Measurements from ENCODE around the gene PLEKHN1.
"Not testable (repeated sequence)": the region's sequence is repeated elsewhere in the genome, so short reads cannot be mapped to it uniquely, and the experiment has no call there.

Gene PLEKHN1

GRCh38 chr1:942864-943533, 23.3 kb upstream of the PLEKHN1 start:
- DNase-seq, result peak; percentile 87

- no peak for DNase-seq
These were observed 22.5 kb upstream of the PLEKHN1 start for GRCh38 chr1:943545-944340.

GRCh38 chr1:944341-945325, 21.6 kb upstream of the PLEKHN1 start:
- peak; percentile 70 for DNase-seq

GRCh38 chr1:945688-946556, 20.4 kb upstream of the PLEKHN1 start:
- DNase-seq, result no peak

- DNase-seq, result not testable (repeated sequence)
These were observed 19.5 kb upstream of the PLEKHN1 start for GRCh38 chr1:946811-947210.

GRCh38 chr1:947958-948357, 18.3 kb upstream of the PLEKHN1 start:
- no peak for DNase-seq

GRCh38 chr1:950268-950667, 16.0 kb upstream of the PLEKHN1 start:
- DNase-seq, result no peak

GRCh38 chr1:950881-951280, 15.4 kb upstream of the PLEKHN1 start:
- no peak for DNase-seq

- peak; percentile 46 for DNase-seq
These were observed 14.9 kb upstream of the PLEKHN1 start for GRCh38 chr1:951364-951763.

GRCh38 chr1:952201-952600, 14.1 kb upstream of the PLEKHN1 start:
- DNase-seq, result no peak

GRCh38 chr1:952603-953002, 13.7 kb upstream of the PLEKHN1 start:
- no peak for DNase-seq

GRCh38 chr1:953524-954320, 12.6 kb upstream of the PLEKHN1 start:
- no peak for DNase-seq

- no peak for DNase-seq
These were observed 11.4 kb upstream of the PLEKHN1 start for GRCh38 chr1:954927-955326.

GRCh38 chr1:955474-955873, 10.8 kb upstream of the PLEKHN1 start:
- DNase-seq, result no peak

GRCh38 chr1:956636-957035, 9.6 kb upstream of the PLEKHN1 start:
- DNase-seq, result no peak

- DNase-seq, result peak; percentile 90
These were observed 7.2 kb upstream of the PLEKHN1 start, which contains the start of gene NOC2L for GRCh38 chr1:958823-959730. NOC2L (minus strand) TSS chr1:959256; CDS start chr1:959240, 16 bp downstream.

- DNase-seq, result no peak
These were observed 6.4 kb upstream of the PLEKHN1 start for GRCh38 chr1:959731-960362.

- peak; percentile 77 for DNase-seq
These were observed 5.7 kb upstream of the PLEKHN1 start, which contains the start of gene KLHL17 for GRCh38 chr1:960363-961131. KLHL17 (plus strand) TSS chr1:960584; CDS start chr1:960694, 110 bp downstream.

Measured in fibroblast of skin of right biceps (primary cell).